Stomach (tissue), 4 donors: ENCODE results near the gene CTRL.

Source experiments
- CTCF ChIP-seq, 7 experiments: fragments of 450-650 bp in 4 of 7; fragments of 200-600 bp in 3 of 7; sonication (generic) in 3 of 7; IDR thresholded peaks; one replicate each; pipeline ENCODE4 v1.5.1; 2016 to 2019; ENCODE audit warnings: antibody characterized with exemption in 7 of 7, control low read depth in 2 of 7, mild to moderate bottlenecking in 1 of 7
- EP300 ChIP-seq: sonication (generic); formaldehyde crosslinking; IDR thresholded peaks from one replicate; pipeline ENCODE4 v1.6.1; 2017; ENCODE audit warnings: antibody characterized with exemption
- POLR2A ChIP-seq, 4 donors: fragments of 450-650 bp; IDR thresholded peaks; one replicate each; pipeline ENCODE4 v1.6.1; 2016; ENCODE audit warnings: antibody characterized with exemption in 4 of 4, control low read depth in 2 of 4, mild to moderate bottlenecking in 1 of 4, moderate library complexity in 1 of 4
- POLR2AphosphoS5 ChIP-seq, 3 donors: sonication (generic); formaldehyde crosslinking; IDR thresholded peaks; one replicate each; pipeline ENCODE4 v1.6.1; 2016; ENCODE audit warnings: antibody characterized with exemption in 3 of 3

- no peak for TF ChIP-seq CTCF (IDR thresholded peaks at IDR 0.05)
- no peak for TF ChIP-seq POLR2AphosphoS5 (IDR thresholded peaks at IDR 0.05)
- no peak for TF ChIP-seq POLR2A (IDR thresholded peaks at IDR 0.05)
- no peak for TF ChIP-seq EP300
These were observed 14.4 kb downstream of the CTRL start for GRCh38 chr16:67917140-67917851.
